RWPE1 (cell line): ENCODE results near the gene MAPK9.

Experiments
- CTCF ChIA-PET: fragments of 350-600 bp; sonication (Branson Sonifier 250); formaldehyde crosslinking; extraction: SDS; loops from one replicate; lab custom pipeline; 2021; lab: Yijun Ruan, JAX
- POLR2A ChIA-PET: fragments of 400-600 bp; formaldehyde crosslinking; extraction: SDS; loops from one replicate; lab custom pipeline; 2020; ENCODE audit warnings: antibody characterized with exemption; ENCODE audit not compliant: low non-redundant PET; lab: Yijun Ruan, JAX
- DNase-seq: peaks from one replicate; pipeline ENCODE4 v3.0.0; 2012; ENCODE audit warnings: low spot score
- H3K27ac ChIP-seq: fragments of 450-650 bp; 2 replicates; pipeline ENCODE4 v1.5.1; 2017
- TF ChIP-seq, protein P1 (sequence below): fragments of 450-650 bp; conservative IDR thresholded peaks from 2 replicates; pipeline ENCODE4 v1.5.1; 2017; ENCODE audit warnings: low read depth, mild to moderate bottlenecking

The MAPK9 gene

DNA sequence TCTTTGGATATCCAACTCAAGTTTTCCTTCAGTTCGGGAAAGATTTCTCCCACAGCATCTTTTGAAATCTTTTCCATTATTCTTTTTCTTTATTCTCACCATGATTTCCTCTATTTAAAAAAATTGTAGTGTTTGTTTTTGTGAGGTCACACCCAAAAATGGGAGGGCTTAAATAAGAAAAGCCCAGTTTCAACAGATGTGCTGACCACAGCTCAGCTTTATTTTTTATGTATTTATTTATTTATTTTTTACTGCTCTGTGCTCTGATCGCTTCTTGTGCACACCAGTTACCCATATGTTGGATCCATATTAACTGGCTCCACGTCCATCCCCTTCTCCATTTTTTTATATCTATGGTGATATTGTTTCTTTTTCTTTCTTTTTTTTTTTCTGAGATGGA, 41.0 kb upstream of the MAPK9 start:
- CTCF ChIA-PET = interaction anchor here (0.6 to 2.8 kb wide), 3 partner anchors 39 to 380 kb away, joined by 3 to 13 read pairs (median 3); no protein-coding TSS in a partner anchor
- TF ChIP-seq, protein P1, sequence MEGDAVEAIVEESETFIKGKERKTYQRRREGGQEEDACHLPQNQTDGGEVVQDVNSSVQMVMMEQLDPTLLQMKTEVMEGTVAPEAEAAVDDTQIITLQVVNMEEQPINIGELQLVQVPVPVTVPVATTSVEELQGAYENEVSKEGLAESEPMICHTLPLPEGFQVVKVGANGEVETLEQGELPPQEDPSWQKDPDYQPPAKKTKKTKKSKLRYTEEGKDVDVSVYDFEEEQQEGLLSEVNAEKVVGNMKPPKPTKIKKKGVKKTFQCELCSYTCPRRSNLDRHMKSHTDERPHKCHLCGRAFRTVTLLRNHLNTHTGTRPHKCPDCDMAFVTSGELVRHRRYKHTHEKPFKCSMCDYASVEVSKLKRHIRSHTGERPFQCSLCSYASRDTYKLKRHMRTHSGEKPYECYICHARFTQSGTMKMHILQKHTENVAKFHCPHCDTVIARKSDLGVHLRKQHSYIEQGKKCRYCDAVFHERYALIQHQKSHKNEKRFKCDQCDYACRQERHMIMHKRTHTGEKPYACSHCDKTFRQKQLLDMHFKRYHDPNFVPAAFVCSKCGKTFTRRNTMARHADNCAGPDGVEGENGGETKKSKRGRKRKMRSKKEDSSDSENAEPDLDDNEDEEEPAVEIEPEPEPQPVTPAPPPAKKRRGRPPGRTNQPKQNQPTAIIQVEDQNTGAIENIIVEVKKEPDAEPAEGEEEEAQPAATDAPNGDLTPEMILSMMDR = no peak
- POLR2A ChIA-PET = no interaction called here
- no peak for DNase-seq
- peak overlapping the region; percentile 65; the same call in 1 of the 2 replicates for H3K27ac ChIP-seq

DNA sequence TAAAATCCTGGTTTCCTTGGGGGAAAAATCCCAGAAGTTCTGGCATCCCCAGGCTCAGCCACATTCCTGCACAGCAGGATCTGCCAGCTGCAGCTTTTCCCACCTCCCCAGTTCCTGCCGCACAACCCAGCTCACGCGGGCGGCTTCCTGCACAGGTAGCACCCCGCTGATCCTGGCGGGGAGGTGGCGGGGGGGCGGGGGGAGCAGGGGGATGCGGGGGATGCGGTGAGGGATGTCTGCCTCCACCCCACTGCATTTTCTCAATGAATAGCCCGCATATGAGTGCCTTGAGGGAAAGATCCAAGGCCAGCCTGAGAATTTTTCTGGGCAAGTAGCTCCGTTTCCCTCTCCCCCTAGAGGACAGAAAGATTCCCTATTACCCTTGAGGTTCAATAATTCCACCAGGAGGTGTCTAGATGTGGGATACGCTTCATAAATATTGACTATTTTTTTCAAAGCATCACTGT, 40.2 kb upstream of the MAPK9 start:
- ChIA-PET POLR2A (no interaction called here), CTCF (interaction anchor here (0.6 to 2.8 kb wide), 3 partner anchors 27 to 379 kb away, joined by 3 to 13 read pairs (median 4); no protein-coding TSS in a partner anchor)
- peak overlapping the region; percentile 81 for H3K27ac ChIP-seq
- TF ChIP-seq, protein P1 = no peak
- peak; percentile 56 for DNase-seq

DNA sequence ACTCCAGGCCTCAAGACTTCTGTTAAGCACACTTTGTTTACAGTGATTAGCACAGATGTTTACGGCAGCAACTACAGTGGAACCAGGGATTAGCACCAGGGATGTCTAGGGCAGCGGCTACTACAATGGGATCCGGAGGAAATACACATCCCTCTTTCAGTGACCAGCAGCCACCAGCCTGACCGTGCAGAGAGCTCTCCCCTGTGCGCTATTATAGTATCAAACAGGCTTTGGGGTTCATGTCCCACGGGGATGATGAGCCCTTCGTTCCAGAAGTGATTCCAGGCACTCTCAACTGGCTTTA, 39.7 kb upstream of the MAPK9 start:
- peak overlapping the region; percentile 81 for H3K27ac ChIP-seq
- CTCF ChIA-PET = interaction anchor here (0.6 to 2.8 kb wide), 3 partner anchors 24 to 37 kb away, joined by 3 to 13 read pairs (median 4); no protein-coding TSS in a partner anchor
- DNase-seq = no peak

DNA sequence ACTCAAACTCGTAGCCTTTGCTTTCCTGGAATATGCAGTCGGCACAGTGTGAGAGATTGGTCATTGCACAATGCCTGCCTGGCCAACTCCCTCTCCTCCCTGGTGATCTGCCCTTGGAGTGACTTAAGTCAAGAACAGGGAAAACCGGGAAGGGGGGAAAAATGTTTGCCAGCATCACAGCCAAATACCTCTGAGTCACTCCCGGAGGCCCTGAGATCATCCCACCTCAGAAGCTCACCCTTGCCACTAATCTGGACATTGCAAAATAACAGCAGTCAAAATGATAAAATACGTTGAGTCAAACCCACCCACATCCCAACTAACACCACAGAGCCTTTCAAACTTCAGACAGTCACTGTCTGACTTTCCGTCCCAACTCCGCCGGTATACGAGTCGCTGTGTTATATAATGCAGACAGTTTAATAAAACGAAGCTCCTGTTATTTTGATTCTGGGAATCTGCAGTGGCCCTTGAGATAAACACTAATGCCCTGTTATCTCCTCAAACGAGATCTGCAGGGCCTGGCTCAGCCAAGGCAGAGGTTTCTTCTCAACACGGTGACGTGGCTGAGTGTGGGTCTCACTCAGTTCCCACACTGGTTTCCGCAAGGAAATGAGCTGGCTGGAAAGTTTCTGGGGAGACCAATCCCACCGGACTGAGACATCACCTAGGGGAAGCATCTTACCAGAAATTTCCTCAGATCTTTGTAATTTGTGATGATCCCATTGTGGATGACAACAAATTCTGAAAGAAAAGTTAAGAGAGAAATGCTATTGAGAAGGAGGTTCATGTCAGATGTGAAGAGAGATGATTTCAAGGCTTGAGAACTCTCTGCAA, 39.1 kb upstream of the MAPK9 start:
- peak; percentile 97 for DNase-seq
- peak overlapping the region; percentile 81 for H3K27ac ChIP-seq
- ChIA-PET POLR2A (interaction anchor here (0.7 kb wide), 1 partner anchor 15 kb away, joined by 5 read pairs; no protein-coding TSS in a partner anchor), CTCF (interaction anchor here (0.6 to 2.8 kb wide), 4 partner anchors 12 to 548 kb away, joined by 3 to 13 read pairs (median 4); no protein-coding TSS in a partner anchor)
- TF ChIP-seq, protein P1 = no peak

More for the DNA sequence above, 39.7 kb upstream of the MAPK9 start:
- TF ChIP-seq, protein P1 = no peak
- POLR2A ChIA-PET = no interaction called here

DNA sequence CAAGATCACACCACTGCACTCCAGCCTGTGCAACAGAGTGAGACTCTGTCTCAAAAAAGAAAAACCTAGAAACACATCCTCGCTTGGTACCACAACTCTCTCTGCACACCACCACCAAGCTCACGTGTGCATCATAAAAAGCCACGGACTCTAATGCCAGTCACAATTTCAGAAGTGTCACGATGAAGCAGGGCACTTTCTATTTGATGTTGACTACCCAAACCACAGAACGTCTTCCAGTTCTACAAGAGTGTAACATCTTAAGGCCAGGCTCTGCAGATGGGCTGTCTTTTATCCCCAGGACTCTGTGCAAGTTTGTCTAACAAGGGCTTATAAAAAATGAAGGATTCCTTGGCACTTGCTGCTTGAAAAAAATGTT, 38.4 kb upstream of the MAPK9 start:
- no peak for DNase-seq
- ChIA-PET POLR2A (interaction anchor here (0.7 kb wide), 1 partner anchor 15 kb away, joined by 5 read pairs; no protein-coding TSS in a partner anchor), CTCF (interaction anchor here (0.6 to 2.8 kb wide), 4 partner anchors 11 to 548 kb away, joined by 3 to 13 read pairs (median 4); no protein-coding TSS in a partner anchor)
- TF ChIP-seq, protein P1 = no peak
- H3K27ac ChIP-seq = peak overlapping the region; percentile 81

DNA sequence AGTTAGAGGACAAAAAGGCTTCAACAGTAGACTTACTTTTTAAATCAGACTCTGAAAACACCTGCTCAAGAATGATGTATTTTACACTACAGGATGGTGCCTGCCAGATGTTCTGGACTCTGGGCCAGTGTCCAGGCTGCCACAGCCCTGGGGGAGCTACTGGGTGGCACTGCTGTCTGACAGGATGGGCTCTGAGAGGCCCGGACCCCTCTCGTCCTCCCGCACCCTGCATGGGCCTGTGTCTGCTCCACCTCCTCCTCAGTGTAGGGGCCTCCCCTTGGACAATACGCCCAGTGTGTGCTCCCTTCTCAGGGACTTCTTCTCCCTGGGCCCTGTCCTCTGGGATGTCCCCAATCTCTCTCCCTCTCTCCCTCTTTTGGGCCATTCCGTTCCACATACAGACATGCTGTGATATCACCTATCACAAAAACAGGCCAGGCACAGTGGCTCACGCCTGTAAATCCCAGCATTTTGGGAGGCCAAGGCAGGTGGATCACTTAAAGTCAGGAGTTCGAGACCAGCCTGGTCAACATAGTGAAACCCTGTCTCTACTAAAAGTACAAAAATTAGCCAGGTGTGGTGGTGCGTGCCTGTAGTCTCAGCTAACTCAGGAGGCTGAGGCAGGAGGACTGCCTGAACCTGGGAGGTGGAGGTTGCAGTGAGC, 37.9 kb upstream of the MAPK9 start:
- CTCF ChIA-PET = interaction anchor here (0.6 to 2.3 kb wide), 9 partner anchors 9 to 142 kb away, joined by 3 to 43 read pairs (median 5); no protein-coding TSS in a partner anchor
- TF ChIP-seq, protein P1 = no peak
- POLR2A ChIA-PET = no interaction called here
- H3K27ac ChIP-seq = peak overlapping the region; percentile 81
- DNase-seq = no peak
